Gastroesophageal sphincter (tissue), 3 donors: ENCODE results near the gene ATP2C1.

Experiments
- CTCF ChIP-seq, 4 experiments: fragments of 200-600 bp in 2 of 4; fragments of 450-650 bp in 2 of 4; sonication (generic) in 1 of 4; IDR thresholded peaks; one replicate each; pipeline ENCODE4 v1.5.1; 2017 to 2019; ENCODE audit warnings: antibody characterized with exemption in 4 of 4, mild to moderate bottlenecking in 2 of 4, moderate library complexity in 2 of 4
- EP300 ChIP-seq: sonication (generic); formaldehyde crosslinking; IDR thresholded peaks from one replicate; pipeline ENCODE4 v1.6.1; 2017; ENCODE audit warnings: antibody characterized with exemption, mild to moderate bottlenecking

GRCh38 chr3:130956721-130957120 lies 62.8 kb downstream of the ATP2C1 start:
- TF ChIP-seq CTCF (IDR thresholded peaks at IDR 0.05): no peak
- TF ChIP-seq EP300: no peak
